GM23338 (cell line): ENCODE results near the gene CGREF1. TPM values are rescaled to one million over a fixed set of nuclear protein-coding genes. Genes with fewer than 3 reads are reported as not detected.

Source experiments
- CREB1 ChIP-seq: fragments of 250-450 bp; sonication (Bioruptor Pico); IDR thresholded peaks from 2 replicates; pipeline ENCODE4 v1.5.0; 2020; ENCODE audit warnings: low read depth, mild to moderate bottlenecking, moderate library complexity
- EZH2 ChIP-seq: fragments of 200-600 bp; sonication (generic); IDR thresholded peaks from one replicate; pipeline ENCODE4 v1.8.0; 2017; ENCODE audit warnings: antibody characterized with exemption, mild to moderate bottlenecking, low read depth; ENCODE audit not compliant: unreplicated experiment
- EZH2phosphoT487 ChIP-seq: fragments of 200-600 bp; sonication (generic); IDR thresholded peaks from one replicate; pipeline ENCODE4 v1.8.1; 2018; ENCODE audit warnings: antibody characterized with exemption; ENCODE audit not compliant: unreplicated experiment
- JUNB ChIP-seq: IDR thresholded peaks from one replicate; pipeline ENCODE4 v1.6.1; 2016; ENCODE audit warnings: antibody characterized with exemption; ENCODE audit not compliant: unreplicated experiment
- NANOG ChIP-seq: IDR thresholded peaks from 2 replicates; pipeline ENCODE4 v1.6.1; 2016; ENCODE audit warnings: antibody characterized with exemption, borderline replicate concordance
- POLR2AphosphoS5 ChIP-seq: IDR thresholded peaks from 2 replicates; pipeline ENCODE4 v1.6.1; 2016; ENCODE audit warnings: antibody characterized with exemption, low read depth
- STAT1 ChIP-seq: IDR thresholded peaks from one replicate; pipeline ENCODE4 v1.6.1; 2016; ENCODE audit warnings: antibody characterized with exemption; ENCODE audit not compliant: unreplicated experiment
- ZNF331 ChIP-seq: fragments of 250-450 bp; sonication (Bioruptor Pico); IDR thresholded peaks from 2 replicates; pipeline ENCODE4 v1.5.0; 2020; ENCODE audit warnings: low read depth, mild to moderate bottlenecking, moderate library complexity
- polyA plus RNA-seq: library from polyadenylated mRNA; unstranded; fragments of >200 nt; fragmentation: Nextera tagmentation; extraction: Ambion mirVana; gene quantifications from 2 replicates; pipeline ENCODE4 v1.2.1, GENCODE V29; 2016
- total RNA-seq: library from RNA; depleted of rRNA; stranded (reverse); fragments of >200 nt; shearing (Covaris generic); gene quantifications from 2 replicates; pipeline ENCODE4 v1.2.3, GENCODE V29; 2014
- TF ChIP-seq, protein P1 (sequence below): fragments of 250-450 bp; sonication (Bioruptor Pico); IDR thresholded peaks from 2 replicates; pipeline ENCODE4 v1.5.0; 2020; ENCODE audit warnings: mild to moderate bottlenecking, moderate library complexity
- TF ChIP-seq, protein P2 (sequence below): IDR thresholded peaks from 2 replicates; pipeline ENCODE4 v1.6.1; 2016; ENCODE audit warnings: antibody characterized with exemption
- TF ChIP-seq, protein P3 (sequence below): IDR thresholded peaks from one replicate; pipeline ENCODE4 v1.6.1; 2018; ENCODE audit warnings: antibody characterized with exemption; ENCODE audit not compliant: unreplicated experiment

The CGREF1 gene
- total and polyA plus RNA-seq, 2 experiments from 2014 or later, result 4.1 to 4.5 TPM

DNA sequence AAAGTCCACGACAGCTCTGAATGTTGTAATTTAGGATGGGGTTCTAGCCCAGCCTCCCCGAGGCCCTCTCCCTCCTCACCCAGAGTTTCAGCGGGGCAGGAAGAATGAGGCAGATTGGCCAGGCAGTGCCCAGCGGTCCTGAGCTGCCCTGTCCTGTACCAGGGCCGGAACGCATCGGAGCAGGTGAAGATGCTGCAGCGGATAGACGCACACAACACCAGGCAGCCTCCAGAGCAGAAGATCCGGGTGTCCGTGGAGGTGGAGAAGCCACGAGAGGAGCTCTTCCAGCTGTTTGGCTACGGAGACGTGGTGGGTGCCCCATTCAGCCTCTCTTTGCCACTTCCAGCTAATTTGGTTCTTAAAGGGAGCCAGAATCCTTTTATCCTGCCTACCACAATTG is 21.6 kb downstream of the CGREF1 start (continued):
- TF ChIP-seq, protein P1, sequence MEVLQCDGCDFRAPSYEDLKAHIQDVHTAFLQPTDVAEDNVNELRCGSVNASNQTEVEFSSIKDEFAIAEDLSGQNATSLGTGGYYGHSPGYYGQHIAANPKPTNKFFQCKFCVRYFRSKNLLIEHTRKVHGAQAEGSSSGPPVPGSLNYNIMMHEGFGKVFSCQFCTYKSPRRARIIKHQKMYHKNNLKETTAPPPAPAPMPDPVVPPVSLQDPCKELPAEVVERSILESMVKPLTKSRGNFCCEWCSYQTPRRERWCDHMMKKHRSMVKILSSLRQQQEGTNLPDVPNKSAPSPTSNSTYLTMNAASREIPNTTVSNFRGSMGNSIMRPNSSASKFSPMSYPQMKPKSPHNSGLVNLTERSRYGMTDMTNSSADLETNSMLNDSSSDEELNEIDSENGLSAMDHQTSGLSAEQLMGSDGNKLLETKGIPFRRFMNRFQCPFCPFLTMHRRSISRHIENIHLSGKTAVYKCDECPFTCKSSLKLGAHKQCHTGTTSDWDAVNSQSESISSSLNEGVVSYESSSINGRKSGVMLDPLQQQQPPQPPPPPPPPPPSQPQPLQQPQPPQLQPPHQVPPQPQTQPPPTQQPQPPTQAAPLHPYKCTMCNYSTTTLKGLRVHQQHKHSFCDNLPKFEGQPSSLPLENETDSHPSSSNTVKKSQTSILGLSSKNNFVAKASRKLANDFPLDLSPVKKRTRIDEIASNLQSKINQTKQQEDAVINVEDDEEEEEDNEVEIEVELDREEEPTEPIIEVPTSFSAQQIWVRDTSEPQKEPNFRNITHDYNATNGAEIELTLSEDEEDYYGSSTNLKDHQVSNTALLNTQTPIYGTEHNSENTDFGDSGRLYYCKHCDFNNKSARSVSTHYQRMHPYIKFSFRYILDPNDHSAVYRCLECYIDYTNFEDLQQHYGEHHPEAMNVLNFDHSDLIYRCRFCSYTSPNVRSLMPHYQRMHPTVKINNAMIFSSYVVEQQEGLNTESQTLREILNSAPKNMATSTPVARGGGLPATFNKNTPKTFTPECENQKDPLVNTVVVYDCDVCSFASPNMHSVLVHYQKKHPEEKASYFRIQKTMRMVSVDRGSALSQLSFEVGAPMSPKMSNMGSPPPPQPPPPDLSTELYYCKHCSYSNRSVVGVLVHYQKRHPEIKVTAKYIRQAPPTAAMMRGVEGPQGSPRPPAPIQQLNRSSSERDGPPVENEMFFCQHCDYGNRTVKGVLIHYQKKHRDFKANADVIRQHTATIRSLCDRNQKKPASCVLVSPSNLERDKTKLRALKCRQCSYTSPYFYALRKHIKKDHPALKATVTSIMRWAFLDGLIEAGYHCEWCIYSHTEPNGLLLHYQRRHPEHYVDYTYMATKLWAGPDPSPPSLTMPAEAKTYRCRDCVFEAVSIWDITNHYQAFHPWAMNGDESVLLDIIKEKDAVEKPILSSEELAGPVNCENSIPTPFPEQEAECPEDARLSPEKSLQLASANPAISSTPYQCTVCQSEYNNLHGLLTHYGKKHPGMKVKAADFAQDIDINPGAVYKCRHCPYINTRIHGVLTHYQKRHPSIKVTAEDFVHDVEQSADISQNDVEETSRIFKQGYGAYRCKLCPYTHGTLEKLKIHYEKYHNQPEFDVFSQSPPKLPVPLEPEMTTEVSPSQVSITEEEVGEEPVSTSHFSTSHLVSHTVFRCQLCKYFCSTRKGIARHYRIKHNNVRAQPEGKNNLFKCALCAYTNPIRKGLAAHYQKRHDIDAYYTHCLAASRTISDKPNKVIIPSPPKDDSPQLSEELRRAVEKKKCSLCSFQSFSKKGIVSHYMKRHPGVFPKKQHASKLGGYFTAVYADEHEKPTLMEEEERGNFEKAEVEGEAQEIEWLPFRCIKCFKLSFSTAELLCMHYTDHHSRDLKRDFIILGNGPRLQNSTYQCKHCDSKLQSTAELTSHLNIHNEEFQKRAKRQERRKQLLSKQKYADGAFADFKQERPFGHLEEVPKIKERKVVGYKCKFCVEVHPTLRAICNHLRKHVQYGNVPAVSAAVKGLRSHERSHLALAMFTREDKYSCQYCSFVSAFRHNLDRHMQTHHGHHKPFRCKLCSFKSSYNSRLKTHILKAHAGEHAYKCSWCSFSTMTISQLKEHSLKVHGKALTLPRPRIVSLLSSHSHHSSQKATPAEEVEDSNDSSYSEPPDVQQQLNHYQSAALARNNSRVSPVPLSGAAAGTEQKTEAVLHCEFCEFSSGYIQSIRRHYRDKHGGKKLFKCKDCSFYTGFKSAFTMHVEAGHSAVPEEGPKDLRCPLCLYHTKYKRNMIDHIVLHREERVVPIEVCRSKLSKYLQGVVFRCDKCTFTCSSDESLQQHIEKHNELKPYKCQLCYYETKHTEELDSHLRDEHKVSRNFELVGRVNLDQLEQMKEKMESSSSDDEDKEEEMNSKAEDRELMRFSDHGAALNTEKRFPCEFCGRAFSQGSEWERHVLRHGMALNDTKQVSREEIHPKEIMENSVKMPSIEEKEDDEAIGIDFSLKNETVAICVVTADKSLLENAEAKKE, result no peak
- TF ChIP-seq POLR2AphosphoS5 (no peak), NANOG (no peak), ZNF331 (CRISPR knock-in tag) (no peak), JUNB (no peak), EZH2phosphoT487 (no peak), EZH2 (no peak), STAT1 (no peak), CREB1 (CRISPR knock-in tag) (no peak)
- TF ChIP-seq, protein P2, sequence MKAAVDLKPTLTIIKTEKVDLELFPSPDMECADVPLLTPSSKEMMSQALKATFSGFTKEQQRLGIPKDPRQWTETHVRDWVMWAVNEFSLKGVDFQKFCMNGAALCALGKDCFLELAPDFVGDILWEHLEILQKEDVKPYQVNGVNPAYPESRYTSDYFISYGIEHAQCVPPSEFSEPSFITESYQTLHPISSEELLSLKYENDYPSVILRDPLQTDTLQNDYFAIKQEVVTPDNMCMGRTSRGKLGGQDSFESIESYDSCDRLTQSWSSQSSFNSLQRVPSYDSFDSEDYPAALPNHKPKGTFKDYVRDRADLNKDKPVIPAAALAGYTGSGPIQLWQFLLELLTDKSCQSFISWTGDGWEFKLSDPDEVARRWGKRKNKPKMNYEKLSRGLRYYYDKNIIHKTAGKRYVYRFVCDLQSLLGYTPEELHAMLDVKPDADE, result no peak
- TF ChIP-seq, protein P3, sequence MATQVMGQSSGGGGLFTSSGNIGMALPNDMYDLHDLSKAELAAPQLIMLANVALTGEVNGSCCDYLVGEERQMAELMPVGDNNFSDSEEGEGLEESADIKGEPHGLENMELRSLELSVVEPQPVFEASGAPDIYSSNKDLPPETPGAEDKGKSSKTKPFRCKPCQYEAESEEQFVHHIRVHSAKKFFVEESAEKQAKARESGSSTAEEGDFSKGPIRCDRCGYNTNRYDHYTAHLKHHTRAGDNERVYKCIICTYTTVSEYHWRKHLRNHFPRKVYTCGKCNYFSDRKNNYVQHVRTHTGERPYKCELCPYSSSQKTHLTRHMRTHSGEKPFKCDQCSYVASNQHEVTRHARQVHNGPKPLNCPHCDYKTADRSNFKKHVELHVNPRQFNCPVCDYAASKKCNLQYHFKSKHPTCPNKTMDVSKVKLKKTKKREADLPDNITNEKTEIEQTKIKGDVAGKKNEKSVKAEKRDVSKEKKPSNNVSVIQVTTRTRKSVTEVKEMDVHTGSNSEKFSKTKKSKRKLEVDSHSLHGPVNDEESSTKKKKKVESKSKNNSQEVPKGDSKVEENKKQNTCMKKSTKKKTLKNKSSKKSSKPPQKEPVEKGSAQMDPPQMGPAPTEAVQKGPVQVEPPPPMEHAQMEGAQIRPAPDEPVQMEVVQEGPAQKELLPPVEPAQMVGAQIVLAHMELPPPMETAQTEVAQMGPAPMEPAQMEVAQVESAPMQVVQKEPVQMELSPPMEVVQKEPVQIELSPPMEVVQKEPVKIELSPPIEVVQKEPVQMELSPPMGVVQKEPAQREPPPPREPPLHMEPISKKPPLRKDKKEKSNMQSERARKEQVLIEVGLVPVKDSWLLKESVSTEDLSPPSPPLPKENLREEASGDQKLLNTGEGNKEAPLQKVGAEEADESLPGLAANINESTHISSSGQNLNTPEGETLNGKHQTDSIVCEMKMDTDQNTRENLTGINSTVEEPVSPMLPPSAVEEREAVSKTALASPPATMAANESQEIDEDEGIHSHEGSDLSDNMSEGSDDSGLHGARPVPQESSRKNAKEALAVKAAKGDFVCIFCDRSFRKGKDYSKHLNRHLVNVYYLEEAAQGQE, result no peak
